ENCODE data around the gene REEP3.
"Not testable (repeated sequence)": the region's sequence is repeated elsewhere in the genome, so short reads cannot be mapped to it uniquely, and the experiment has no call there.

Gene REEP3

GRCh38 chr10:63549810-63550209, 28.6 kb downstream of the REEP3 start:
- DNase-seq (ENCODE audit: low spot score), result no peak

GRCh38 chr10:63553031-63553430, 31.8 kb downstream of the REEP3 start:
- DNase-seq (ENCODE audit: low spot score), result peak; percentile 65

- DNase-seq (ENCODE audit: low spot score), result no peak
Observed at GRCh38 chr10:63553473-63553872, 32.3 kb downstream of the REEP3 start.

GRCh38 chr10:63554657-63555056, 33.5 kb downstream of the REEP3 start:
- peak; percentile 46 for DNase-seq (ENCODE audit: low spot score)

GRCh38 chr10:63555330-63555729, 34.1 kb downstream of the REEP3 start:
- DNase-seq (ENCODE audit: low spot score), result no peak

GRCh38 chr10:63558132-63558784, 37.1 kb downstream of the REEP3 start:
- DNase-seq (ENCODE audit: low spot score), result no peak

- no peak for DNase-seq (ENCODE audit: low spot score)
Observed at GRCh38 chr10:63561341-63561740, 40.1 kb downstream of the REEP3 start.

GRCh38 chr10:63562391-63562790, 41.2 kb downstream of the REEP3 start:
- no peak for DNase-seq (ENCODE audit: low spot score)

GRCh38 chr10:63562857-63563256, 41.7 kb downstream of the REEP3 start:
- no peak for DNase-seq (ENCODE audit: low spot score)

- no peak for DNase-seq (ENCODE audit: low spot score)
Observed at GRCh38 chr10:63563623-63564022, 42.4 kb downstream of the REEP3 start.

GRCh38 chr10:63564731-63565130, 43.5 kb downstream of the REEP3 start:
- not testable (repeated sequence) for DNase-seq (ENCODE audit: low spot score)

- DNase-seq (ENCODE audit: low spot score), result no peak
Observed at GRCh38 chr10:63573068-63573697, 52.0 kb downstream of the REEP3 start.

GRCh38 chr10:63574011-63574410, 52.8 kb downstream of the REEP3 start:
- DNase-seq (ENCODE audit: low spot score), result no peak

- no peak for DNase-seq (ENCODE audit: low spot score)
Observed at GRCh38 chr10:63576501-63576900, 55.3 kb downstream of the REEP3 start.

GRCh38 chr10:63578501-63578900, 57.3 kb downstream of the REEP3 start:
- no peak for DNase-seq (ENCODE audit: low spot score)

- DNase-seq (ENCODE audit: low spot score), result no peak
Observed at GRCh38 chr10:63579371-63580014, 58.3 kb downstream of the REEP3 start.

- DNase-seq (ENCODE audit: low spot score), result no peak
Observed at GRCh38 chr10:63582690-63583089, 61.5 kb downstream of the REEP3 start.

GRCh38 chr10:63583397-63583796, 62.2 kb downstream of the REEP3 start:
- no peak for DNase-seq (ENCODE audit: low spot score)

GRCh38 chr10:63583909-63584724, 62.9 kb downstream of the REEP3 start:
- DNase-seq (ENCODE audit: low spot score), result no peak

- DNase-seq (ENCODE audit: low spot score), result no peak
Observed at GRCh38 chr10:63584725-63585035, 63.5 kb downstream of the REEP3 start.

GRCh38 chr10:63585041-63585440, 63.8 kb downstream of the REEP3 start:
- DNase-seq (ENCODE audit: low spot score), result no peak

GRCh38 chr10:63586043-63586442, 64.8 kb downstream of the REEP3 start:
- no peak for DNase-seq (ENCODE audit: low spot score)

GRCh38 chr10:63587191-63587590, 66.0 kb downstream of the REEP3 start:
- no peak for DNase-seq (ENCODE audit: low spot score)
